Smooth muscle cell (in vitro differentiated cells): ENCODE measurements around the gene ACTL7B. TPM values are rescaled to one million over a fixed set of nuclear protein-coding genes. Genes with fewer than 3 reads are reported as not detected.
"Not testable (repeated sequence)": the region's sequence is repeated elsewhere in the genome, so short reads cannot be mapped to it uniquely, and the experiment has no call there.

Experiments used
- DNase-seq: peaks from one replicate; lab custom pipeline; 2025; ENCODE audit not compliant: unreplicated experiment; lab: John Stamatoyannopoulos, UW
- H2AFZ ChIP-seq: fragments of 200-600 bp; sonication (generic); 2 replicates; pipeline ENCODE4 v1.6.0; 2016; ENCODE audit warnings: antibody characterized with exemption, low read depth, mild to moderate bottlenecking
- H3F3A ChIP-seq: fragments of 200-600 bp; sonication (generic); 2 replicates; pipeline ENCODE4 v1.6.0; 2017; ENCODE audit warnings: antibody characterized with exemption, low read depth
- H3K27ac ChIP-seq: fragments of 200-600 bp; sonication (generic); 2 replicates; pipeline ENCODE4 v1.5.1; 2016; ENCODE audit warnings: low read depth, mild to moderate bottlenecking
- H3K27me3 ChIP-seq: fragments of 200-600 bp; sonication (generic); 2 replicates; pipeline ENCODE4 v1.6.1; 2016; ENCODE audit warnings: low read depth, mild to moderate bottlenecking
- H3K36me3 ChIP-seq: fragments of 200-600 bp; sonication (generic); 2 replicates; pipeline ENCODE4 v1.5.1; 2016; ENCODE audit warnings: low read depth
- H3K4me1 ChIP-seq: fragments of 200-600 bp; sonication (generic); 2 replicates; pipeline ENCODE4 v1.5.1; 2016; ENCODE audit warnings: low read depth
- H3K4me2 ChIP-seq: fragments of 200-600 bp; sonication (generic); 2 replicates; pipeline ENCODE4 v1.6.0; 2016; ENCODE audit warnings: mild to moderate bottlenecking
- H3K4me3 ChIP-seq: fragments of 200-600 bp; sonication (generic); 2 replicates; pipeline ENCODE4 v1.5.1; 2016; ENCODE audit warnings: mild to moderate bottlenecking
- H3K79me2 ChIP-seq: fragments of 200-600 bp; sonication (generic); 2 replicates; pipeline ENCODE4 v1.6.0; 2016; ENCODE audit warnings: low read depth, mild to moderate bottlenecking
- H3K9ac ChIP-seq: fragments of 200-600 bp; sonication (generic); 2 replicates; pipeline ENCODE4 v1.6.0; 2016; ENCODE audit warnings: low read depth
- H3K9me3 ChIP-seq: fragments of 200-600 bp; sonication (generic); replicated peaks from 2 replicates; pipeline ENCODE4 v1.5.1; 2016; ENCODE audit warnings: low read depth
- H4K20me1 ChIP-seq: fragments of 200-600 bp; sonication (generic); 2 replicates; pipeline ENCODE4 v1.6.0; 2016; ENCODE audit warnings: low read depth
- WGBS: methylation state at CpG from one replicate; pipeline ENCODE4 v1.1.7; 2016; ENCODE audit warnings: low lambda C conversion rate; 5-methylcytosine and 5-hydroxymethylcytosine counted together
- polyA plus RNA-seq: library from polyadenylated mRNA; unstranded; fragments of >200 nt; fragmentation: Nextera tagmentation; extraction: Ambion mirVana; gene quantifications from 2 replicates; pipeline ENCODE4 v1.2.1, GENCODE V29; 2016
- total RNA-seq: library from RNA; depleted of rRNA; stranded (reverse); fragments of >200 nt; gene quantifications from 2 replicates; pipeline ENCODE4 v1.2.3, GENCODE V29; 2014
- TF ChIP-seq, protein P1 (sequence below): fragments of 200-600 bp; sonication (generic); IDR thresholded peaks from 2 replicates; pipeline ENCODE4 v1.5.1; 2017; ENCODE audit warnings: borderline replicate concordance, mild to moderate bottlenecking, antibody characterized with exemption; ENCODE audit not compliant: insufficient read depth, poor library complexity, severe bottlenecking

ACTL7B gene
- total and polyA plus RNA-seq, 2 experiments from 2014 or later = not detected

DNA sequence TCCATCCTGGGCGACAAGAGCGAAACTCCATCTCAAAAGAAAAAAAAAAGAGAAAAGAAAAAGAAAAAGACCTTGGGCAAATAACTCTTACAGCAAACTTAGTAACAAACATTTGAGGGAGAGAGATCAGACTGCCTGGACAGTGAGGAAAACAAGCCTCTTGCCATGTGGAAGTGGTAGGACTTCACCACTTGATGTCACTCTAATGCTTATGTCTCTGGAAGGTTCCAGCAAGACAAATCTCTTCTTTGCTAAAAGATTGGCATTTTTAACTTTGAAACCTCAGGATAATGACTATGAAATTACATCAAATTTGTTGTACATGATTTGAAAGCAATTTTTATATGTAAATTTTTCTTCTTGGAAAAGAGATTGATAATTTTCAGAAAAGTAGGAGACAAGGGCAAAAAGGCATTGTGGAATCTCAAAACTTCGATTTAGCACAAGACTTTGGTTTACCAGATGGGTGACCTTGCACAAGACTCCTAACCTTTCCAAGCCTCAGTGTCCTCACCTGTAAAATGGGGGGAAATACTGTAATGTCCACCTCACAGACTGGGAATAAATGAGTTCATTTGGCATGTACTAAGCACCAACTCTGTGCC lies 5.4 kb downstream of the ACTL7B start:
- H3K27ac ChIP-seq = no peak overlapping the region
- no peak for DNase-seq
- H2AFZ ChIP-seq = no peak overlapping the region
- H4K20me1 ChIP-seq = no peaks in the 10 kb centered on the region
- 99% methylated on average over 3 of the region's 3 CpGs for WGBS
- H3K4me3 ChIP-seq = no peak overlapping the region
- no peaks in the 10 kb centered on the region for H3F3A ChIP-seq
- H3K27me3 ChIP-seq = peaks cover 21% of the 10 kb centered on the region
- H3K4me2 ChIP-seq = no peak overlapping the region
- no peaks in the 10 kb centered on the region for H3K9me3 ChIP-seq
- TF ChIP-seq, protein P1, sequence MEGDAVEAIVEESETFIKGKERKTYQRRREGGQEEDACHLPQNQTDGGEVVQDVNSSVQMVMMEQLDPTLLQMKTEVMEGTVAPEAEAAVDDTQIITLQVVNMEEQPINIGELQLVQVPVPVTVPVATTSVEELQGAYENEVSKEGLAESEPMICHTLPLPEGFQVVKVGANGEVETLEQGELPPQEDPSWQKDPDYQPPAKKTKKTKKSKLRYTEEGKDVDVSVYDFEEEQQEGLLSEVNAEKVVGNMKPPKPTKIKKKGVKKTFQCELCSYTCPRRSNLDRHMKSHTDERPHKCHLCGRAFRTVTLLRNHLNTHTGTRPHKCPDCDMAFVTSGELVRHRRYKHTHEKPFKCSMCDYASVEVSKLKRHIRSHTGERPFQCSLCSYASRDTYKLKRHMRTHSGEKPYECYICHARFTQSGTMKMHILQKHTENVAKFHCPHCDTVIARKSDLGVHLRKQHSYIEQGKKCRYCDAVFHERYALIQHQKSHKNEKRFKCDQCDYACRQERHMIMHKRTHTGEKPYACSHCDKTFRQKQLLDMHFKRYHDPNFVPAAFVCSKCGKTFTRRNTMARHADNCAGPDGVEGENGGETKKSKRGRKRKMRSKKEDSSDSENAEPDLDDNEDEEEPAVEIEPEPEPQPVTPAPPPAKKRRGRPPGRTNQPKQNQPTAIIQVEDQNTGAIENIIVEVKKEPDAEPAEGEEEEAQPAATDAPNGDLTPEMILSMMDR = peak; percentile 23
- no peaks in the 10 kb centered on the region for H3K36me3 ChIP-seq
- no peaks in the 10 kb centered on the region for H3K4me1 ChIP-seq
- no peaks in the 10 kb centered on the region for H3K79me2 ChIP-seq
- no peak overlapping the region for H3K9ac ChIP-seq

DNA sequence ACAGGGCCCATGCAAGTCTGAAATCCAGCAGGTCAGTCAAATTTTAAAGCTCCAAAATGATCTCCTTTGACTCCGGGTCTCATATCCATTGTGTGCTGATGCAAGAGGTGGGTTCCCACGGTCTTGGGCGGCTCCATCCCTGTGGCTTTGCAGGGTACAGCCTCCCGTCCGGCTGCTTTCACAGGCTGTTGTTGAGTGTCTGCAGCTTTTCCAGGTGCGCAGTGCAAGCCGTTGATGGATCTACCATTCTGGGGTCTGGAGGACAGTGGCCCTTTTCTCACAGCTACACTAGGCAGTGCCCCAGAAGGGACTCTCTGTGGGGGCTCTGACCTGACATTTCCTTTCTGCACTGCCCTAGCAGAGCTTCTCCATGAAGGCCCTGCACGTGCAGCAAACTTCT lies 7.5 kb downstream of the ACTL7B start:
- H3K9me3 ChIP-seq, H3K4me1 ChIP-seq, H3K79me2 ChIP-seq, H4K20me1 ChIP-seq, H3F3A ChIP-seq, H3K9ac ChIP-seq, DNase-seq, H2AFZ ChIP-seq, H3K36me3 ChIP-seq, H3K27ac ChIP-seq, H3K4me3 ChIP-seq, H3K4me2 ChIP-seq: not testable (repeated sequence)
- peaks cover 21% of the 10 kb centered on the region for H3K27me3 ChIP-seq
- 93% methylated on average over 8 of the region's 8 CpGs for WGBS

DNA sequence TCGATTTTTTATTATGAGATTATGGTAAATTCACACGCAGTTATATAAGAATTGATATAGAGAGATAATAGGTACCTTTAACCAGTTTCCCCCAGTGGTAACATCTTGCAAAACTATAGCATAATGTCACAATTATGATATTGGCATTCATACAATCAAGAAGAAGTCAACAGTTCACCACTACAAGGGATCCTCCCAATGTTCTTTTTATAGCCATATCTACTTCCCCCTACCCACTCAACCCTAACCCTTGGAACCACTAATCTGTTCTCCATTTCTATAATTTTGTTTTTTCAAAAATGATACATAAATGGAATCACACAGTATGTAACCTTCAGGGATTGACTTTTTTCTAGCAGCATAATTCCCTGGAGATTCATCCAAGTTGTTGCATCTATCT lies 9.8 kb downstream of the ACTL7B start:
- H2AFZ ChIP-seq = no peak overlapping the region
- H3K4me1 ChIP-seq = no peaks in the 10 kb centered on the region
- no peak overlapping the region for H3K4me2 ChIP-seq
- no peak overlapping the region for H3K9ac ChIP-seq
- H3K27ac ChIP-seq = no peak overlapping the region
- TF ChIP-seq, protein P1 = no peak
- H3K36me3 ChIP-seq = no peaks in the 10 kb centered on the region
- peaks cover 2% of the 10 kb centered on the region for H3K27me3 ChIP-seq
- no peaks in the 10 kb centered on the region for H3K9me3 ChIP-seq
- no peaks in the 10 kb centered on the region for H3K79me2 ChIP-seq
- H3F3A ChIP-seq = no peaks in the 10 kb centered on the region
- H4K20me1 ChIP-seq = no peaks in the 10 kb centered on the region
- 86% methylated on average over 2 of the region's 2 CpGs for WGBS
- H3K4me3 ChIP-seq = no peak overlapping the region
- no peak for DNase-seq

DNA sequence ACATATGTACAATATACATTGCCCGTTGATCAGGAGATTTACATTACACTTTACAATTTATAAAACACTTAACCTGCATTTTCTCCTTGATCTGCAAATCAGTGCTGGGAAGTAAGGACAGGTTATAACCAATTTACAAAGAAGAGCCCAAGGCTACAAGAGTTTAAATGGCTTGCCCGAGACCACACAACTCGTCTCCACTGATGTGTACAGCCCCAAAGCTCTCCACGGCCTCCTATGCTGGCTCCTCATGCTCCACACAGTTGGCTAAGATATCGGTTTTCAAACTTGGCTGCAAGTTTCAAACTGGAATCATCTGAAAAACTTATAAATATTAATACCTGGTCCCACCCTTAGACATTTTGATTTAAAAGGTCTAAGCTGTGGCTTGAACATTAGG lies 10.3 kb downstream of the ACTL7B start:
- H3K36me3 ChIP-seq = no peaks in the 10 kb centered on the region
- no peaks in the 10 kb centered on the region for H3K4me1 ChIP-seq
- no peak overlapping the region for H3K9ac ChIP-seq
- no peaks in the 10 kb centered on the region for H3K9me3 ChIP-seq
- TF ChIP-seq, protein P1 = no peak
- no peak overlapping the region for H3K4me3 ChIP-seq
- DNase-seq = no peak
- H3K27ac ChIP-seq = no peak overlapping the region
- H3K79me2 ChIP-seq = no peaks in the 10 kb centered on the region
- H4K20me1 ChIP-seq = no peaks in the 10 kb centered on the region
- no peaks in the 10 kb centered on the region for H3K27me3 ChIP-seq
- 85% methylated on average over 5 of the region's 5 CpGs for WGBS
- no peak overlapping the region for H2AFZ ChIP-seq
- H3F3A ChIP-seq = no peaks in the 10 kb centered on the region
- no peak overlapping the region for H3K4me2 ChIP-seq
